IMR-90 (cell line): ENCODE measurements around the gene CLTA. TPM values are rescaled to one million over a fixed set of nuclear protein-coding genes. Genes with fewer than 3 reads are reported as not detected.

Experiments
- ATAC-seq: fragments of 200-7000 bp; cut with Tn5 transposase; 2 replicates; pipeline ENCODE4 v1.9.1; 2020; ENCODE audit warnings: low read depth, mild to moderate bottlenecking, moderate library complexity
- BruUV-seq: library from RNA; stranded (reverse); fragments of 400-500 nt; replicated peaks from 2 replicates; lab custom pipeline; 2021; lab: Mats Ljungman, UMichigan
- CTCF ChIA-PET: fragments of 300-600 bp; formaldehyde crosslinking; extraction: SDS; loops from one replicate; lab custom pipeline; 2021; ENCODE audit warnings: antibody characterized with exemption; lab: Yijun Ruan, JAX
- POLR2A ChIA-PET: fragments of 300-600 bp; sonication (Branson Sonifier 250); formaldehyde crosslinking; loops from one replicate; lab custom pipeline; 2022; ENCODE audit warnings: antibody characterized with exemption; ENCODE audit not compliant: unreplicated experiment; lab: Charles Lee
- DNase-seq: peaks from one replicate; pipeline ENCODE4 v3.0.0; 2013
- H2AFZ ChIP-seq: replicated peaks from 2 replicates; pipeline ENCODE3; 2013; ENCODE audit warnings: low read length, mild to moderate bottlenecking; ENCODE audit not compliant: poor library complexity
- H2AK5ac ChIP-seq: 2 replicates; pipeline ENCODE4 v1.6.1; 2013; ENCODE audit warnings: low read depth, low read length, inconsistent platforms
- H2AK9ac ChIP-seq: replicated peaks from 2 replicates; pipeline ENCODE3; 2013; ENCODE audit warnings: mild to moderate bottlenecking, low read depth, low read length, moderate library complexity; ENCODE audit not compliant: poor library complexity
- H2BK120ac ChIP-seq: 2 replicates; pipeline ENCODE4 v1.6.1; 2013; ENCODE audit warnings: low read depth, low read length, inconsistent platforms
- H2BK15ac ChIP-seq: 3 replicates; pipeline ENCODE4 v1.6.1; 2013; ENCODE audit warnings: low read depth, low read length, inconsistent platforms
- H2BK20ac ChIP-seq: 2 replicates; pipeline ENCODE4 v1.6.1; 2013; ENCODE audit warnings: low read depth, mild to moderate bottlenecking, inconsistent platforms, low read length, moderate library complexity
- H2BK5ac ChIP-seq: 2 replicates; pipeline ENCODE4 v1.6.1; 2013; ENCODE audit warnings: mild to moderate bottlenecking, low read depth, low read length, inconsistent platforms; ENCODE audit not compliant: poor library complexity, severe bottlenecking
- H3K14ac ChIP-seq: replicated peaks from 2 replicates; pipeline ENCODE4 v1.6.1; 2013; ENCODE audit warnings: low read depth, low read length, inconsistent platforms
- H3K18ac ChIP-seq: 2 replicates; pipeline ENCODE4 v1.6.1; 2013; ENCODE audit warnings: low read depth, low read length, control low read depth
- H3K23ac ChIP-seq: 2 replicates; pipeline ENCODE4 v1.6.1; 2013; ENCODE audit warnings: low read depth, low read length, inconsistent platforms
- H3K27ac ChIP-seq: 2 replicates; pipeline ENCODE4 v1.5.1; 2013; ENCODE audit warnings: mild to moderate bottlenecking, control low read depth, low read length; ENCODE audit not compliant: insufficient read depth
- H3K27me3 ChIP-seq: 2 replicates; pipeline ENCODE4 v1.6.1; 2013; ENCODE audit warnings: low read length; ENCODE audit not compliant: control insufficient read depth, insufficient read depth
- H3K36me3 ChIP-seq: 2 replicates; pipeline ENCODE4 v1.6.1; 2013; ENCODE audit warnings: low read length, mixed read lengths; ENCODE audit not compliant: control insufficient read depth, insufficient read depth
- H3K4ac ChIP-seq: 2 replicates; pipeline ENCODE4 v1.6.1; 2013; ENCODE audit warnings: low read depth, low read length, inconsistent platforms
- H3K4me1 ChIP-seq: 2 replicates; pipeline ENCODE4 v1.6.1; 2013; ENCODE audit warnings: low read length, mixed read lengths; ENCODE audit not compliant: control insufficient read depth, insufficient read depth
- H3K4me2 ChIP-seq: 2 replicates; pipeline ENCODE4 v1.6.1; 2013; ENCODE audit warnings: low read depth, mild to moderate bottlenecking, control low read depth, low read length, moderate library complexity
- H3K4me3 ChIP-seq: 2 replicates; pipeline ENCODE4 v1.5.1; 2013; ENCODE audit warnings: low read depth, mild to moderate bottlenecking, control low read depth, low read length, moderate library complexity; ENCODE audit not compliant: insufficient read depth
- H3K56ac ChIP-seq: 2 replicates; pipeline ENCODE4 v1.6.1; 2013; ENCODE audit warnings: low read length, inconsistent platforms; ENCODE audit not compliant: insufficient read depth; ENCODE audit errors: extremely low read depth
- H3K79me1 ChIP-seq, 2 experiments: 2 replicates each; pipeline ENCODE4 v1.6.1; 2013; ENCODE audit warnings: low read length in 2 of 2, inconsistent platforms in 1 of 2, low read depth in 1 of 2
- H3K9ac ChIP-seq: 2 replicates; pipeline ENCODE4 v1.6.1; 2013; ENCODE audit warnings: low read depth, low read length, control low read depth
- H3K9me1 ChIP-seq: 2 replicates; pipeline ENCODE4 v1.6.1; 2013; ENCODE audit warnings: low read length, inconsistent platforms; ENCODE audit not compliant: insufficient read depth
- H3K9me3 ChIP-seq: 2 replicates; pipeline ENCODE4 v1.6.1; 2013; ENCODE audit warnings: low read length; ENCODE audit not compliant: control insufficient read depth, insufficient read depth
- H4K20me1 ChIP-seq: 2 replicates; pipeline ENCODE4 v1.6.1; 2013; ENCODE audit warnings: low read length, inconsistent platforms; ENCODE audit not compliant: insufficient read depth
- H4K5ac ChIP-seq: 2 replicates; pipeline ENCODE4 v1.6.1; 2013; ENCODE audit warnings: mild to moderate bottlenecking, low read depth, low read length, control low read depth
- H4K8ac ChIP-seq, 2 experiments: 2 replicates each; pipeline ENCODE4 v1.6.1; 2013; ENCODE audit warnings: low read depth in 2 of 2, low read length in 2 of 2, control low read depth in 1 of 2, inconsistent platforms in 1 of 2
- H4K91ac ChIP-seq: 2 replicates; pipeline ENCODE4 v1.6.1; 2013; ENCODE audit warnings: low read depth, low read length, inconsistent platforms; ENCODE audit not compliant: insufficient read depth
- MAZ ChIP-seq: IDR thresholded peaks from 2 replicates; pipeline ENCODE4 v1.6.1; 2012; ENCODE audit warnings: low read depth, mild to moderate bottlenecking, low read length, improper control_type of control experiment, moderate library complexity, borderline replicate concordance
- RCOR1 ChIP-seq: IDR thresholded peaks from 2 replicates; pipeline ENCODE4 v1.6.1; 2012; ENCODE audit warnings: mild to moderate bottlenecking, low read length, improper control_type of control experiment; ENCODE audit not compliant: insufficient replicate concordance
- WGBS, 2 experiments: methylation state at CpG; one replicate each; pipeline versions ENCODE4 v1.1.5 to v1.1.7; 2013; ENCODE audit warnings: missing lambda C conversion rate in 2 of 2; ENCODE audit not compliant: insufficient read length in 1 of 2; ENCODE audit errors: extremely low coverage in 2 of 2; 5-methylcytosine and 5-hydroxymethylcytosine counted together
- dilution Hi-C: fragments of 300-500 bp; cut with HindIII; formaldehyde crosslinking; loops from one replicate; pipeline ENCODE4 v1.14.3; 2018; ENCODE audit warnings: low sequenced_read_pairs; ENCODE audit not compliant: unreplicated experiment
- in situ Hi-C: fragments of 300-500 bp; cut with MboI; formaldehyde crosslinking; loops from 3 replicates; pipeline ENCODE4 v1.14.3; 2019; ENCODE audit warnings: low sequenced_read_pairs, inconsistent platforms, mixed read lengths
- intact Hi-C: fragments of 100-400 bp; cut with micrococcal nuclease; formaldehyde crosslinking; loops from 2 replicates; pipeline ENCODE4 v1.10.0; 2022
- polyA plus RNA-seq, 3 experiments: library from polyadenylated mRNA; depleted of rRNA; stranded (reverse); fragments of >200 nt; gene quantifications; 2 replicates each; pipeline ENCODE4 v1.2.3, GENCODE V29; 2012; ENCODE audit warnings: low replicate concordance in 1 of 3
- total RNA-seq: library from RNA; depleted of rRNA; stranded (reverse); fragments of >200 nt; gene quantifications from 2 replicates; pipeline ENCODE4 v1.2.3, GENCODE V29; 2012

Gene CLTA
- total and polyA plus RNA-seq, 2 of the 4 experiments (the other 2 are of a cell fraction): 133 to 246 TPM

DNA sequence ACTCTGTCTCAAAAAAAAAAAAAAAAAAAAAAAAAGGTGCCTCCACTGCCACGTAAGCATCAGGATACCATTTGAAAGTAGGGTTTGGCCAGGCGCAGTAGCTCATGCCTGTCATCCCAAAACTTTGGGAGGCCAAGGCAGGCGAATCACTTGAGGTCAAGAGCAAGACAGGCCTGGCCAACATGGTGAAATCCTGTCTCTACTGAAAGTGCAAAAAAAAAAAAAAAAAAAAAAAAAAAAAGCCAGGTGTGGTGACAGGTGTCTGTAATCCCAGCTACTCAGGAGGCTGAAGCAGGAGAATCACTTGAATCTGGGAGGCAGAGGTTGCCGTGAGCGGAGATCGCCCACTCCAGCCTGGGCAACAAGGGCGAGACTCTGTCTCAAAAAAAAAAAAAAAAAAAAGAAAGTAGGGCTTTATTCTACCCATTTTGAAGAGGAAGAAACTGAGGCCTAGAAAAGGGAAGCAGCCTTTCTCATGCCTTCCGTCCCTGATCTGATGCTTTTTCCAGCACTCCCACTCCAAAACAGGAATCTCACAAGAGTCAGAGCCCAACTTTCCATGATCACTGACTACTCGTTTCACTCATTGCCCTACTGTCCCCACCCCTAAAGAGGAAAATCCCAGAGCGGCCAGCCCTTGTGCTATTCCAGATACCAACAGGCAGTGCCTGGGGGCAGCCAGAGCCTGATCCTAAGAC is 37.8 kb upstream of the CLTA start (continued):
- TF ChIP-seq MAZ: no peak

DNA sequence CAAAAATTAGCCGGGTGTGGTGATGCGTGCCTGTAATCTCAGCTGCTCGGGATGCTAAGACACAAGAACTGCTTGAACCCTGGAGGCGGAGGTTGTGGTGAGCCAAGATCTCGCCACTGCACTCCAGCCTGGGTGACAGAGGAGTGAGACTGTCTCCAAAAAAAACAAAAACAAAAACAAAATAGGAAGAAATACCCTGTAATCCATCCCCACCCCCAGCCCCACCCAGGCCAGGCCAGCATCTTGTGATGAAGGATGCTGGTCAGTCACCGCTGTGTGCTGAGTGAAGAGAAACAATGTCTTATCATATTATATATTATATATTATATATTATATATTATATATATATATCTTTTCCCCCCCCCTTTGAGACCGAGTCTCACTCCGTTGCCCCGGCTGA is 37.0 kb upstream of the CLTA start:
- in situ Hi-C loops (no loop called here), dilution Hi-C loops (no loop called here), intact Hi-C loops (no loop called here)
- Histone ChIP-seq H3K14ac (no peak overlapping the region), H3K27ac (no peak overlapping the region; the same call in 1 of the 2 replicates), H2AK9ac (no peak overlapping the region), H3K56ac (no peak overlapping the region), H3K4me1 (peaks cover 19% of the 10 kb centered on the region), H4K91ac (no peak overlapping the region), H2AK5ac (no peak overlapping the region; the same call in 1 of the 2 replicates), H3K27me3 (no peaks in the 10 kb centered on the region), H4K20me1 (peaks cover 7% of the 10 kb centered on the region), H3K9me1 (peaks cover 25% of the 10 kb centered on the region), H3K9ac (no peak overlapping the region), H2BK5ac (no peak overlapping the region), H3K4me2 (no peak overlapping the region), H3K4me3 (no peak overlapping the region), H3K79me1 (peaks cover 0 to 39% of the 10 kb centered on the region in 2 experiments; a peak in 3 of 4 replicates), H2BK20ac (no peak overlapping the region), H3K4ac (no peak overlapping the region), H3K9me3 (peaks cover 2% of the 10 kb centered on the region; the same call in 1 of the 2 replicates), H2BK120ac (no peak overlapping the region), H2AFZ (no peak overlapping the region), H2BK15ac (no peak overlapping the region), H3K18ac (no peak overlapping the region), H4K8ac (no peak overlapping the region), H4K5ac (no peak overlapping the region), H3K36me3 (peaks cover 37% of the 10 kb centered on the region), H3K23ac (no peak overlapping the region)
- TF ChIP-seq RCOR1: no peak
- ChIA-PET CTCF (no interaction called here), POLR2A (no interaction called here)
- whole genome bisulfite sequencing, 2 experiments: no CpG with 5 or more reads among the region's 9 CpGs
- ATAC-seq: no peak
- no TSS peak for BruUV-seq
- no peak for DNase-seq
